NCI-H1092 (cell line): ENCODE data around the gene TRUB2.

Experiments
- DNase-seq: peaks from one replicate; lab custom pipeline; 2025; lab: John Stamatoyannopoulos, UW

TRUB2 gene

GRCh38 chr9:128271112-128271511, 51.1 kb downstream of the TRUB2 start:
- no peak for DNase-seq

GRCh38 chr9:128266868-128267590, 55.2 kb downstream of the TRUB2 start:
- DNase-seq, result no peak

GRCh38 chr9:128265348-128265847, 56.8 kb downstream of the TRUB2 start:
- no peak for DNase-seq

- no peak for DNase-seq
Measured at GRCh38 chr9:128262687-128263086, 59.6 kb downstream of the TRUB2 start.

- DNase-seq, result no peak
Measured at GRCh38 chr9:128260340-128260739, 61.9 kb downstream of the TRUB2 start.

GRCh38 chr9:128259156-128259555, 63.1 kb downstream of the TRUB2 start:
- no peak for DNase-seq

- no peak for DNase-seq
Measured at GRCh38 chr9:128258326-128258725, 63.9 kb downstream of the TRUB2 start.

- DNase-seq, result no peak
Measured at GRCh38 chr9:128257907-128258306, 64.3 kb downstream of the TRUB2 start.

GRCh38 chr9:128257086-128257825, 65.0 kb downstream of the TRUB2 start:
- no peak for DNase-seq
